SK-N-SH (cell line): ENCODE data around the gene SPACDR. TPM values are rescaled to one million over a fixed set of nuclear protein-coding genes. Genes with fewer than 3 reads are reported as not detected.
A peak's percentile ranks its signal among the peaks of the same experiment; 100 is the strongest.

Experiments used
- CTCF ChIA-PET: fragments of 300-600, 350-600 bp; formaldehyde crosslinking; extraction: SDS; loops from one replicate; lab custom pipeline; 2021; lab: Yijun Ruan, JAX
- POLR2A ChIA-PET: fragments of 350-600 bp; sonication (Branson Sonifier 250); formaldehyde crosslinking; extraction: SDS; loops from one replicate; lab custom pipeline; 2020; ENCODE audit warnings: antibody characterized with exemption, inconsistent platforms; lab: Yijun Ruan, JAX
- DNase-seq: peaks from one replicate; pipeline ENCODE4 v3.0.0; 2012
- H2AFZ ChIP-seq: fragments of 200-600 bp; sonication (generic); 2 replicates; pipeline ENCODE4 v1.8.1; 2016; ENCODE audit warnings: antibody characterized with exemption, mild to moderate bottlenecking, low read depth
- H3F3A ChIP-seq: fragments of 200-600 bp; sonication (generic); replicated peaks from 2 replicates; pipeline ENCODE3; 2016; ENCODE audit warnings: antibody characterized with exemption, mild to moderate bottlenecking; ENCODE audit not compliant: insufficient read depth
- H3K27ac ChIP-seq, 2 experiments: fragments of 200-500 bp in 1 of 2; fragments of 200-600 bp in 1 of 2; sonication (Bioruptor generic) in 1 of 2; sonication (generic), shearing (Covaris generic) in 1 of 2; 2 replicates each; pipeline versions ENCODE4 v1.5.1 to v1.6.1; 2014 to 2016; ENCODE audit warnings: low read depth in 2 of 2, inconsistent platforms in 1 of 2, low read length in 1 of 2, mild to moderate bottlenecking in 1 of 2, mixed read lengths in 1 of 2
- H3K27me3 ChIP-seq: fragments of 200-600 bp; sonication (generic), shearing (Covaris generic); 2 replicates; pipeline ENCODE4 v1.6.1; 2016; ENCODE audit warnings: mixed run types; ENCODE audit not compliant: insufficient read depth
- H3K36me3 ChIP-seq, 2 experiments: fragments of 200-500 bp in 1 of 2; fragments of 200-600 bp in 1 of 2; sonication (Bioruptor generic) in 1 of 2; sonication (generic) in 1 of 2; replicated peaks in 1 of 2; 2 replicates each; pipeline versions ENCODE3 to v1.5.1; 2014 to 2016; ENCODE audit warnings: low read length in 1 of 2, mild to moderate bottlenecking in 1 of 2; ENCODE audit not compliant: insufficient read depth in 2 of 2, control insufficient read depth in 1 of 2
- H3K4me1 ChIP-seq, 2 experiments: fragments of 200-500 bp in 1 of 2; fragments of 200-600 bp in 1 of 2; sonication (Bioruptor generic) in 1 of 2; sonication (generic), shearing (Covaris generic) in 1 of 2; 2 replicates each; pipeline versions ENCODE4 v1.5.1 to v1.6.1; 2014 to 2016; ENCODE audit warnings: low read depth in 1 of 2, low read length in 1 of 2, mixed run types in 1 of 2; ENCODE audit not compliant: insufficient read depth in 2 of 2, control insufficient read depth in 1 of 2
- H3K4me2 ChIP-seq: fragments of 200-600 bp; sonication (generic), shearing (Covaris generic); 2 replicates; pipeline ENCODE4 v1.6.1; 2017; ENCODE audit warnings: mixed run types
- H3K4me3 ChIP-seq, 2 experiments: fragments of 200-500 bp in 1 of 2; fragments of 200-600 bp in 1 of 2; sonication (Bioruptor generic) in 1 of 2; sonication (generic), shearing (Covaris generic) in 1 of 2; 2 replicates each; pipeline versions ENCODE4 v1.5.1 to v1.8.1; 2014 to 2016; ENCODE audit warnings: low read depth in 2 of 2, inconsistent platforms in 1 of 2, low read length in 1 of 2, mild to moderate bottlenecking in 1 of 2, mixed read lengths in 1 of 2, moderate library complexity in 1 of 2
- H3K79me2 ChIP-seq: fragments of 200-600 bp; sonication (generic); 2 replicates; pipeline ENCODE4 v1.8.1; 2017; ENCODE audit warnings: mild to moderate bottlenecking; ENCODE audit not compliant: insufficient read depth
- H3K9ac ChIP-seq: fragments of 200-600 bp; sonication (generic); 2 replicates; pipeline ENCODE4 v1.6.1; 2017; ENCODE audit warnings: mixed run types
- H3K9me2 ChIP-seq: fragments of 200-600 bp; sonication (generic); 2 replicates; pipeline ENCODE4 v1.6.1; 2017; ENCODE audit warnings: mixed run types
- H3K9me3 ChIP-seq: fragments of 200-600 bp; sonication (generic); 2 replicates; pipeline ENCODE4 v1.6.1; 2017; ENCODE audit warnings: mixed run types, mild to moderate bottlenecking, moderate library complexity
- H4K20me1 ChIP-seq: fragments of 200-600 bp; sonication (generic); 2 replicates; pipeline ENCODE4 v1.6.1; 2017; ENCODE audit warnings: mild to moderate bottlenecking, mixed run types; ENCODE audit not compliant: insufficient read depth
- CHD2 ChIP-seq: fragments of 150-350 bp; IDR thresholded peaks from 2 replicates; pipeline ENCODE4 v1.6.1; 2018; ENCODE audit warnings: low read length; ENCODE audit not compliant: partially characterized antibody
- ELF1 ChIP-seq: IDR thresholded peaks from 2 replicates; pipeline ENCODE4 v1.4.0; 2012
- EP300 ChIP-seq, 2 experiments: IDR thresholded peaks; 2 replicates each; pipeline versions ENCODE4 v1.4.0 to v1.6.1; 2012; ENCODE audit warnings: borderline replicate concordance in 1 of 2, low read depth in 1 of 2, low read length in 1 of 2
- FOSL2 ChIP-seq: IDR thresholded peaks from 2 replicates; pipeline ENCODE4 v1.4.0; 2012; ENCODE audit warnings: low read depth, mild to moderate bottlenecking, moderate library complexity, borderline replicate concordance
- FOXJ3 ChIP-seq: sonication (generic); formaldehyde crosslinking; IDR thresholded peaks from 2 replicates; pipeline ENCODE4 v1.5.1; 2020; ENCODE audit warnings: mild to moderate bottlenecking, missing genetic modification reagents
- FOXM1 ChIP-seq: IDR thresholded peaks from 2 replicates; pipeline ENCODE4 v1.4.0; 2012; ENCODE audit warnings: low read depth, mild to moderate bottlenecking
- GABPA ChIP-seq: IDR thresholded peaks from 2 replicates; pipeline ENCODE4 v1.4.0; 2012; ENCODE audit warnings: low read depth, mild to moderate bottlenecking
- JUND ChIP-seq: IDR thresholded peaks from 2 replicates; pipeline ENCODE4 v1.4.0; 2012
- MEF2A ChIP-seq: IDR thresholded peaks from 2 replicates; pipeline ENCODE4 v1.4.0; 2012; ENCODE audit warnings: low read depth, borderline replicate concordance
- NFIC ChIP-seq: IDR thresholded peaks from 2 replicates; pipeline ENCODE4 v1.4.0; 2012; ENCODE audit warnings: borderline replicate concordance
- NRF1 ChIP-seq: IDR thresholded peaks from 2 replicates; pipeline ENCODE4 v1.6.1; 2012; ENCODE audit warnings: low read depth, mild to moderate bottlenecking, low read length
- POLR2AphosphoS5 ChIP-seq: IDR thresholded peaks from 2 replicates; pipeline ENCODE4 v1.6.1; 2012; ENCODE audit warnings: low read depth, low read length
- RAD21 ChIP-seq: IDR thresholded peaks from 2 replicates; pipeline ENCODE4 v1.6.1; 2012; ENCODE audit warnings: mild to moderate bottlenecking, low read length
- RFX5 ChIP-seq: IDR thresholded peaks from 2 replicates; pipeline ENCODE4 v1.6.1; 2012; ENCODE audit warnings: mild to moderate bottlenecking, improper control_type of control experiment, low read length
- RXRA ChIP-seq: IDR thresholded peaks from 2 replicates; pipeline ENCODE4 v1.4.0; 2012; ENCODE audit warnings: low read depth, mild to moderate bottlenecking, borderline replicate concordance
- SIN3A ChIP-seq: IDR thresholded peaks from 2 replicates; pipeline ENCODE4 v1.6.1; 2012; ENCODE audit warnings: low read depth, mild to moderate bottlenecking, low read length, moderate library complexity, borderline replicate concordance
- TAF1 ChIP-seq: IDR thresholded peaks from 2 replicates; pipeline ENCODE4 v1.6.1; 2012; ENCODE audit warnings: low read depth, mild to moderate bottlenecking, low read length, moderate library complexity, borderline replicate concordance
- TCF12 ChIP-seq: IDR thresholded peaks from 2 replicates; pipeline ENCODE4 v1.4.0; 2012
- TEAD4 ChIP-seq: IDR thresholded peaks from 2 replicates; pipeline ENCODE4 v1.4.0; 2012; ENCODE audit warnings: mild to moderate bottlenecking, borderline replicate concordance; ENCODE audit not compliant: insufficient read depth
- YY1 ChIP-seq: IDR thresholded peaks from 2 replicates; pipeline ENCODE4 v1.4.0; 2012; ENCODE audit warnings: low read depth, mild to moderate bottlenecking
- WGBS: methylation state at CpG from one replicate; pipeline ENCODE4 v1.1.6; 2017; ENCODE audit warnings: low lambda C conversion rate; 5-methylcytosine and 5-hydroxymethylcytosine counted together
- polyA plus RNA-seq, 3 experiments: library from polyadenylated mRNA; depleted of rRNA; stranded (reverse); fragments of >200 nt; gene quantifications; 2 replicates each; pipeline ENCODE4 v1.2.3, GENCODE V29; 2012
- TF ChIP-seq, protein P1 (sequence below): fragments of 150-350 bp; IDR thresholded peaks from 2 replicates; pipeline ENCODE4 v1.6.1; 2016; ENCODE audit warnings: mild to moderate bottlenecking, low read depth, low read length
- TF ChIP-seq, protein P2 (sequence below): IDR thresholded peaks from 2 replicates; pipeline ENCODE4 v1.4.0; 2012; ENCODE audit warnings: low read depth, borderline replicate concordance

SPACDR gene
- polyA plus RNA-seq, 1 of the 3 experiments (the other 2 are of a cell fraction): 1.5 TPM

DNA sequence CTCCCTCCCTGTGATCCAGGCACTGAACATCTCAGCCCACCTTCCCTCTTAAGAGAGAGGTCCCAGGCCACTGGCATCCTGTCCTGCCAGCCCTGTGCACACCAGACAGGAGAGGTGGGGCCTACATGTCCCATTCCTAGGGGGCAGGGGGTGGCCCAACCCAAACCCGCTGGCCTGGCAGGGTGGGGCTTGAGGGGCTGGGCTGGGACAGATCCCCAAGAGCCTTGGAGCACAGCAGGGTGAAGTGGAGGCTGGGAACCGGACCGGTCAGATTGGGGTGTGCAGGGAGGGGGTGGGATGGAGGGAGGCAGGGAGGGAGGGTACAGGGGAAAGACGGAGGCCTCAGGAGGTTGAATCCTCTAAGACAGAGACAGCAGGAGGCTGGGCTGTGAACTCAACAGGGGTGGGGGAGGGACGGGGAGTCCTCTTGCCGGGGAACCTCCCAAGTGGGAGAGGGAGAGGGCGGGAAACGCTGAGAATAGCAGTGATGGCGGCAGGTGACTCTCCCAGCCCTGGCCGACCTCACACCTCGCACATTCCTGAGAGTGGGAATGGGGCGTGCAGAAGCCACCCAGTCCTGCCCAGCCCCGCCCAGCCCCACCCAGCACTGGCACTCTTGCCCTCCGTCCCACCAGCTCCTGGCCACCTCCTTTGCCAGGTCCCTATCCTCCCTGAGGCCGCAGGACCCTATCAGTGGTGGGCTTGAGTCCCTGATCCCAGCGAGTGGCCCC is 8.2 kb upstream of the SPACDR start (continued):
- TF ChIP-seq EP300 (IDR thresholded peaks at IDR 0.05; ENCODE audit: borderline replicate concordance in 1 of 2, low read depth in 1 of 2, low read length in 1 of 2): no peak
- TF ChIP-seq, protein P1, sequence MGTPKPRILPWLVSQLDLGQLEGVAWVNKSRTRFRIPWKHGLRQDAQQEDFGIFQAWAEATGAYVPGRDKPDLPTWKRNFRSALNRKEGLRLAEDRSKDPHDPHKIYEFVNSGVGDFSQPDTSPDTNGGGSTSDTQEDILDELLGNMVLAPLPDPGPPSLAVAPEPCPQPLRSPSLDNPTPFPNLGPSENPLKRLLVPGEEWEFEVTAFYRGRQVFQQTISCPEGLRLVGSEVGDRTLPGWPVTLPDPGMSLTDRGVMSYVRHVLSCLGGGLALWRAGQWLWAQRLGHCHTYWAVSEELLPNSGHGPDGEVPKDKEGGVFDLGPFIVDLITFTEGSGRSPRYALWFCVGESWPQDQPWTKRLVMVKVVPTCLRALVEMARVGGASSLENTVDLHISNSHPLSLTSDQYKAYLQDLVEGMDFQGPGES: no peak

DNA sequence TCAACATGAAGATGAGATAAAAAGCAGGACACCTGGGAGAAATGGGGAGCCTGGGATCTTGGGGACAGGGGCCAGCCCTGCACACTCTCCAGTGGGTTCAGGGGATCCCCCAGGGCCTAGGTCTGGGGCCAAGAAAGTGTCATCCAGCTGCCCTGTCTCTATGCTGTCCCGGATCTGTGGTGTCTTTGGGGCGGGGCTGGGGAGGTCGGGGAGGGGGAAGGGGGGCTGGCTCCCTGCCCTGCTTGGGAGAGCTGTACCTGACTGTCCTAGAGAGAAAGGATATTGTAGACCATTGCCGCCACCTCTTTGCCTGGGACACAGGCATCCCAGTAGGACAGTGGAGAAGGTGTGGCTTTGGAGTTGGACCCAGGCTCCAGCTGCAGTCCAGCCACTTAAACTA is 7.0 kb upstream of the SPACDR start:
- peaks cover 5 to 18% of the 10 kb centered on the region in 2 experiments for H3K36me3 ChIP-seq
- H3F3A ChIP-seq: peaks cover 4% of the 10 kb centered on the region
- H3K27me3 ChIP-seq: no peaks in the 10 kb centered on the region
- peaks cover 12% of the 10 kb centered on the region for H3K79me2 ChIP-seq
- no peak overlapping the region for H3K4me3 ChIP-seq
- no peak overlapping the region for H3K9ac ChIP-seq
- H4K20me1 ChIP-seq: no peaks in the 10 kb centered on the region
- H3K4me1 ChIP-seq: peaks cover 0 to 16% of the 10 kb centered on the region in 2 experiments; a peak in 2 of 4 replicates
- H3K9me3 ChIP-seq: no peaks in the 10 kb centered on the region
- no peaks in the 10 kb centered on the region for H3K9me2 ChIP-seq
- ChIA-PET POLR2A (no interaction called here), CTCF (interaction anchor here (0.9 to 11.9 kb wide), 9 partner anchors 9 to 220 kb away, joined by 3 to 398 read pairs (median 22); partner anchors contain the start of genes FBXO24, LRCH4, MOSPD3 and NYAP1)
- TF ChIP-seq JUND: no peak
- no peak for TF ChIP-seq RAD21
- TF ChIP-seq FOSL2: no peak
- TF ChIP-seq FOXJ3 (CRISPR knock-in tag): no peak
- no peak for TF ChIP-seq SIN3A
- TF ChIP-seq RFX5: no peak
- no peak for TF ChIP-seq TCF12
- no peak for TF ChIP-seq YY1
- TF ChIP-seq, all 33 proteins: peak for 0
- 100% methylated on average over 1 of the region's 4 CpGs for WGBS
- H3K27ac ChIP-seq: no peak overlapping the region
- H2AFZ ChIP-seq: no peak overlapping the region
- H3K4me2 ChIP-seq: no peak overlapping the region
- peak; percentile 27 for DNase-seq

DNA sequence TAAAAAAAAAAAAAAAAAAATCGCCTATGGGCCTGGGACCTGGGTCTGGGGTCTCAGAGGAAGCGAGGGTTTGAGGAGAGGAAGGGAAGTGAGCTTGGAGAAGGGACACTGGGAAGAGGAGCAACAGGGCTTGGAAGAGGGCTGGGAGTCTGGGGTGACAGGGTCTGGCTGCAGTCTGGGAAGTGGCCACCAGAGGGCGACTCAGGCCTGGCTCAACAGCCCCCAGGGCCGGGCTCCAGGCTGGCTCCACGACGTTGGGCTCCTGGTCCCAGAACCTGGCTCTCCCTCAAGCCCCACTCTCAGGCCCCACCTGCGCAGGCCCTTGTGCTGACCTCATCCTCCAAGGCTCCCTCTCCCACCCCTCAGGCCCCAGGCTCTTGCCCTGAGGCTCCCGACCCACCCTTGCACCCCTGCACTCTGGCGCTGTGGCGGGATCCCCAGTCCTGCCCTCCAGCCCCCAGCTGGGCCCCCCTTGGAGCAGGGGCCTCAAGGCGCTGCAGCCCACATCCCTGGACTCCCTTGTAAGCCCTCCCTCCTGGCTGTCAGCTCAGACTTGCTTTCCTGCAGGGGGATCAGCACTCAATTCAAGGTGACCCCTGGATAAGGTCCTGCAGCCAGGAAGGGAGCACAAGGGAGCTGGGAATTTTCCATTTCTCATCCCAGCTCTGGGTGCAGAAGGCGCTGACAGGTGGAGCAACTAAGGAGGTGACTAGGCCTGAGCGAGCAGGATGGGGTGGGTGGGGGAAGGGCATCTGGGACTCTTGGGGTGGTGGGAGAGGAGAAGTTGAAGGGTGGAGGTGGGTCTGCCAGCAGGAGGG is 5.4 kb upstream of the SPACDR start:
- Histone ChIP-seq H3K27ac (no peak overlapping the region; a peak in 1 of 4 replicates), H3K4me3 (no peak overlapping the region; a peak in 1 of 4 replicates), H3K4me1 (peaks cover 3 to 15% of the 10 kb centered on the region in 2 experiments; a peak in 3 of 4 replicates), H3K9me3 (no peaks in the 10 kb centered on the region), H4K20me1 (no peaks in the 10 kb centered on the region), H2AFZ (no peak overlapping the region), H3K9me2 (no peaks in the 10 kb centered on the region), H3F3A (peaks cover 9% of the 10 kb centered on the region), H3K27me3 (no peaks in the 10 kb centered on the region), H3K36me3 (peaks cover 5 to 17% of the 10 kb centered on the region in 2 experiments), H3K4me2 (no peak overlapping the region; the same call in 1 of the 2 replicates), H3K79me2 (no peaks in the 10 kb centered on the region), H3K9ac (no peak overlapping the region)
- CTCF ChIA-PET: interaction anchor here (0.5 to 11.9 kb wide), 54 partner anchors 9 to 1733 kb away, joined by 3 to 398 read pairs (median 4); partner anchors contain the start of genes ACTL6B, AGFG2, FBXO24 and LRCH4
- peak; percentile 98 for DNase-seq
- 34% methylated on average over 12 of the region's 13 CpGs for WGBS
- POLR2A ChIA-PET: interaction anchor here (0.7 to 2.6 kb wide), 4 partner anchors 9 to 117 kb away, joined by 3 to 10 read pairs (median 4); partner anchors contain the start of genes FBXO24, LRCH4 and TSC22D4
- no peak for TF ChIP-seq RXRA
- peak; percentile 33; the same call in 1 of the 2 replicates for TF ChIP-seq NRF1
- peak; percentile 57 for TF ChIP-seq CHD2
- TF ChIP-seq POLR2AphosphoS5: no peak
- no peak for TF ChIP-seq MEF2A
- TF ChIP-seq FOXM1: no peak
- no peak for TF ChIP-seq JUND
- TF ChIP-seq TAF1: no peak
- no peak for TF ChIP-seq ELF1
- no peak for TF ChIP-seq SIN3A
- no peak for TF ChIP-seq NFIC
- TF ChIP-seq TEAD4: no peak
- no peak for TF ChIP-seq GABPA
- TF ChIP-seq, protein P2, sequence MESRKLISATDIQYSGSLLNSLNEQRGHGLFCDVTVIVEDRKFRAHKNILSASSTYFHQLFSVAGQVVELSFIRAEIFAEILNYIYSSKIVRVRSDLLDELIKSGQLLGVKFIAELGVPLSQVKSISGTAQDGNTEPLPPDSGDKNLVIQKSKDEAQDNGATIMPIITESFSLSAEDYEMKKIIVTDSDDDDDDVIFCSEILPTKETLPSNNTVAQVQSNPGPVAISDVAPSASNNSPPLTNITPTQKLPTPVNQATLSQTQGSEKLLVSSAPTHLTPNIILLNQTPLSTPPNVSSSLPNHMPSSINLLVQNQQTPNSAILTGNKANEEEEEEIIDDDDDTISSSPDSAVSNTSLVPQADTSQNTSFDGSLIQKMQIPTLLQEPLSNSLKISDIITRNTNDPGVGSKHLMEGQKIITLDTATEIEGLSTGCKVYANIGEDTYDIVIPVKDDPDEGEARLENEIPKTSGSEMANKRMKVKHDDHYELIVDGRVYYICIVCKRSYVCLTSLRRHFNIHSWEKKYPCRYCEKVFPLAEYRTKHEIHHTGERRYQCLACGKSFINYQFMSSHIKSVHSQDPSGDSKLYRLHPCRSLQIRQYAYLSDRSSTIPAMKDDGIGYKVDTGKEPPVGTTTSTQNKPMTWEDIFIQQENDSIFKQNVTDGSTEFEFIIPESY: no peak
- no peak for TF ChIP-seq RFX5
- TF ChIP-seq TCF12: no peak
- no peak for TF ChIP-seq FOSL2
